ENCODE data around the gene SRSF2. TPM values are rescaled to one million over a fixed set of nuclear protein-coding genes. Genes with fewer than 3 reads are reported as not detected.

Gene SRSF2
- total and polyA plus RNA-seq, 11 donors = 67.0 to 155 (median 79.5) TPM

- Histone ChIP-seq H3K27ac (peak overlapping the region in 10 of 12 donors; percentile 1 to 65 (median 16)), H3K4me3 (no peak overlapping the region), H3K36me3 (peaks cover 3 to 96% (median 91%) of the 10 kb centered on the region in 9 donors), H3K4me1 (peaks cover 11 to 73% (median 56%) of the 10 kb centered on the region in 12 donors), H3K9me3 (no peaks in the 10 kb centered on the region), H3K27me3 (no peaks in the 10 kb centered on the region)
- intact Hi-C loops (cut with DNase I) = loop anchor here in 1 of 10 donors (10.0 kb wide), 1 partner anchor 156 kb away; a partner anchor contains a TSS
- ATAC-seq (peak in 2 of 4 donors; percentile 24 to 27), DNase-seq (no peak)
- 67 to 80% (median 73%) methylated on average over 9 of the region's 9 CpGs for WGBS, 4 donors
- TF ChIP-seq POLR2A (IDR thresholded peaks at IDR 0.05) (no peak), CTCF (IDR thresholded peaks at IDR 0.05) (no peak)
Observed at GRCh38 chr17:76720941-76721340, 16.2 kb downstream of the SRSF2 start.

- intact Hi-C loops (cut with DNase I) = loop anchor here in 1 of 10 donors (10.0 kb wide), 1 partner anchor 155 kb away; a partner anchor contains a TSS
- Histone ChIP-seq H3K4me1 (peaks cover 13 to 77% (median 60%) of the 10 kb centered on the region in 12 donors), H3K36me3 (peaks cover 3 to 100% (median 99%) of the 10 kb centered on the region in 9 donors), H3K9me3 (no peaks in the 10 kb centered on the region), H3K27me3 (no peaks in the 10 kb centered on the region), H3K4me3 (no peak overlapping the region), H3K27ac (peak overlapping the region in 5 of 12 donors; percentile 9 to 65 (median 30))
- no peak for ATAC-seq
- DNase-seq = no peak
- 56 to 77% (median 67%) methylated on average over 8 to 9 of the region's 9 CpGs for WGBS, 4 donors
- TF ChIP-seq POLR2A (IDR thresholded peaks at IDR 0.05) (no peak), CTCF (IDR thresholded peaks at IDR 0.05) (no peak)
Observed at GRCh38 chr17:76720211-76720610, 16.9 kb downstream of the SRSF2 start.

DNA sequence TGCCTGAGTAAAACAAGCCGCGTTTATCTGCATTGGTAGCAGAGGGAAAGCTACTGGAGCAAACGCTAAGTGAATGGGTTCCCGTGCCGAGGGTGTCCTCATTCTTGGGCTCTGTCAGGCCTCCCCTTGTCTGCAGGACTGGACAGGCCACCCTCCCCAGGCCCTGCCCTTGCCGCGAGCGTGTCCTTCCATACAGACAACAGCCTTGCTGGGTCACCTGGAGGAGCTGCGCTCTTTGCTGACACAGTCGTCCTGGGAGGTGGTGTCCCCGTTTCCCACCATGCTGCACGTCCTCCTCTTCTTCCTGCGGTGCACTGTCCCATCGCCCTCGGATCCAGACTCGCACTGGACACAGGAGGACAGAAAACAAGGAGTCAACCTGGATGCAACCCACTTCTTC is 18.6 kb downstream of the SRSF2 start:
- Histone ChIP-seq H3K4me1 (peaks cover 11 to 75% (median 50%) of the 10 kb centered on the region in 12 donors), H3K4me3 (no peak overlapping the region), H3K27ac (no peak overlapping the region), H3K27me3 (no peaks in the 10 kb centered on the region), H3K36me3 (peaks cover 3 to 97% (median 95%) of the 10 kb centered on the region in 9 donors), H3K9me3 (no peaks in the 10 kb centered on the region)
- DNase-seq (peak in 1 of 5 donors; percentile 18), ATAC-seq (no peak)
- WGBS, 4 donors = 86 to 90% (median 87%) methylated on average over 16 of the region's 16 CpGs
- intact Hi-C loops (cut with DNase I) = loop anchor here in 8 of 10 donors (5.0 to 10.0 kb wide), 7 partner anchors 36 to 194 kb away; a partner anchor contains a TSS
- TF ChIP-seq POLR2A (IDR thresholded peaks at IDR 0.05) (no peak), CTCF (IDR thresholded peaks at IDR 0.05) (no peak)

GRCh38 chr17:76716839-76717215 is 20.3 kb downstream of the SRSF2 start:
- WGBS, 4 donors = 41 to 51% (median 46%) methylated on average over 6 of the region's 6 CpGs
- Histone ChIP-seq H3K4me3 (peak overlapping the region in 1 of 12 donors; percentile 26), H3K36me3 (peaks cover 3 to 91% (median 89%) of the 10 kb centered on the region in 9 donors), H3K27ac (peak overlapping the region; percentile 40 to 92 (median 66)), H3K27me3 (no peaks in the 10 kb centered on the region), H3K9me3 (no peaks in the 10 kb centered on the region), H3K4me1 (peaks cover 10 to 69% (median 51%) of the 10 kb centered on the region in 12 donors)
- DNase-seq = peak in 1 of 5 donors; percentile 32
- intact Hi-C loops (cut with DNase I) = loop anchor here in 8 of 10 donors (5.0 to 10.0 kb wide), 7 partner anchors 35 to 192 kb away; a partner anchor contains a TSS
- peak in 1 of 4 donors; percentile 6 for ATAC-seq
- TF ChIP-seq CTCF (IDR thresholded peaks at IDR 0.05) = no peak
- TF ChIP-seq POLR2A (IDR thresholded peaks at IDR 0.05) = no peak
